Inferior parietal cortex (tissue), 1 donor: ENCODE measurements around the gene LSM7.
"Not testable (repeated sequence)": the region's sequence is repeated elsewhere in the genome, so short reads cannot be mapped to it uniquely, and the experiment has no call there.

Experiments
- DNase-seq: peaks from one replicate; pipeline ENCODE4 v3.0.0-alpha.2; 2016; ENCODE audit errors: extremely low spot score

LSM7 gene

GRCh38 chr19:2302319-2303210 lies 25.8 kb downstream of the LSM7 start:
- no peak for DNase-seq

- no peak for DNase-seq
These were observed 27.9 kb downstream of the LSM7 start for GRCh38 chr19:2300533-2300932.

GRCh38 chr19:2296141-2296540 lies 32.2 kb downstream of the LSM7 start:
- no peak for DNase-seq

GRCh38 chr19:2294687-2295335 lies 33.6 kb downstream of the LSM7 start:
- no peak for DNase-seq

- DNase-seq: no peak
These were observed 37.1 kb downstream of the LSM7 start for GRCh38 chr19:2291185-2291751.

- DNase-seq: no peak
These were observed 37.8 kb downstream of the LSM7 start for GRCh38 chr19:2290441-2291184.

- DNase-seq: no peak
These were observed 38.5 kb downstream of the LSM7 start for GRCh38 chr19:2289714-2290435.

GRCh38 chr19:2288818-2289713 lies 39.3 kb downstream of the LSM7 start:
- no peak for DNase-seq

- DNase-seq: no peak
These were observed 40.0 kb downstream of the LSM7 start for GRCh38 chr19:2288338-2288817.

GRCh38 chr19:2287585-2288337 lies 40.6 kb downstream of the LSM7 start:
- no peak for DNase-seq

GRCh38 chr19:2286402-2287140 lies 41.8 kb downstream of the LSM7 start:
- no peak for DNase-seq

GRCh38 chr19:2283835-2284507 lies 44.4 kb downstream of the LSM7 start:
- no peak for DNase-seq

GRCh38 chr19:2282862-2283237 lies 45.5 kb downstream of the LSM7 start:
- DNase-seq: no peak

- no peak for DNase-seq
These were observed 46.1 kb downstream of the LSM7 start, which contains the start of gene PEAK3 for GRCh38 chr19:2282062-2282861. PEAK3 (minus strand) TSS chr19:2282175; CDS start chr19:2280931, 1,244 bp downstream.

GRCh38 chr19:2281265-2282061 lies 46.9 kb downstream of the LSM7 start:
- DNase-seq: not testable (repeated sequence)

GRCh38 chr19:2280633-2281264 lies 47.6 kb downstream of the LSM7 start:
- DNase-seq: no peak
